ENCODE results near the gene ATXN1.

Gene ATXN1

GRCh38 chr6:16761471-16762267 is 409 bp upstream of the ATXN1 start:
- peak; percentile 78 for DNase-seq (ENCODE audit: low read depth)

- peak; percentile 81 for DNase-seq (ENCODE audit: low read depth)
These were observed 1.4 kb downstream of the ATXN1 start for GRCh38 chr6:16759646-16760515.

- DNase-seq (ENCODE audit: low read depth), result no peak
These were observed 2.0 kb downstream of the ATXN1 start for GRCh38 chr6:16759181-16759645.

GRCh38 chr6:16758163-16758975 is 2.9 kb downstream of the ATXN1 start:
- no peak for DNase-seq (ENCODE audit: low read depth)

GRCh38 chr6:16757332-16757731 is 3.9 kb downstream of the ATXN1 start:
- no peak for DNase-seq (ENCODE audit: low read depth)

- no peak for DNase-seq (ENCODE audit: low read depth)
These were observed 4.5 kb downstream of the ATXN1 start for GRCh38 chr6:16756660-16757255.

- DNase-seq (ENCODE audit: low read depth), result no peak
These were observed 5.7 kb downstream of the ATXN1 start for GRCh38 chr6:16755544-16755943.

- no peak for DNase-seq (ENCODE audit: low read depth)
These were observed 6.4 kb downstream of the ATXN1 start for GRCh38 chr6:16754876-16755275.

GRCh38 chr6:16754274-16754673 is 7.0 kb downstream of the ATXN1 start:
- no peak for DNase-seq (ENCODE audit: low read depth)

GRCh38 chr6:16753341-16753740 is 7.9 kb downstream of the ATXN1 start:
- DNase-seq (ENCODE audit: low read depth), result no peak

- peak; percentile 81 for DNase-seq (ENCODE audit: low read depth)
These were observed 8.9 kb downstream of the ATXN1 start for GRCh38 chr6:16752206-16752866.

GRCh38 chr6:16751251-16751946 is 9.9 kb downstream of the ATXN1 start:
- peak; percentile 62 for DNase-seq (ENCODE audit: low read depth)

- no peak for DNase-seq (ENCODE audit: low read depth)
These were observed 10.7 kb downstream of the ATXN1 start for GRCh38 chr6:16750566-16750965.

GRCh38 chr6:16749516-16750485 is 11.5 kb downstream of the ATXN1 start:
- no peak for DNase-seq (ENCODE audit: low read depth)

GRCh38 chr6:16748025-16748319 is 13.3 kb downstream of the ATXN1 start:
- DNase-seq (ENCODE audit: low read depth), result no peak

- DNase-seq (ENCODE audit: low read depth), result no peak
These were observed 13.8 kb downstream of the ATXN1 start for GRCh38 chr6:16747232-16748024.

- DNase-seq (ENCODE audit: low read depth), result no peak
These were observed 14.4 kb downstream of the ATXN1 start for GRCh38 chr6:16746812-16747211.

- DNase-seq (ENCODE audit: low read depth), result no peak
These were observed 14.9 kb downstream of the ATXN1 start for GRCh38 chr6:16746401-16746800.

Data from GM04504 (cell line).